K562 (cell line): ENCODE data around the gene ANO10. TPM values are rescaled to one million over a fixed set of nuclear protein-coding genes. Genes with fewer than 3 reads are reported as not detected.

Experiments used
- ATF7 ChIP-seq: fragments of 450-650 bp; IDR thresholded peaks from 2 replicates; pipeline ENCODE4 v1.7.1; 2014; ENCODE audit warnings: mild to moderate bottlenecking, moderate library complexity
- CEBPB ChIP-seq: fragments of 450-650 bp; IDR thresholded peaks from 2 replicates; pipeline ENCODE4 v1.6.1; 2016; ENCODE audit warnings: missing genetic modification characterization, missing compliant biosample characterization
- FIP1L1 ChIP-seq: fragments of 200-400 bp; formaldehyde crosslinking; IDR thresholded peaks from 2 replicates; pipeline ENCODE4 v1.6.1; 2018; ENCODE audit warnings: mild to moderate bottlenecking, low read depth, low read length; ENCODE audit not compliant: poor library complexity, severe bottlenecking
- MYBL2 ChIP-seq, 2 experiments: fragments of 450-650 bp in 1 of 2; sonication (generic) in 1 of 2; formaldehyde crosslinking in 1 of 2; IDR thresholded peaks; 2 replicates each; pipeline versions ENCODE4 v1.6.1 to v1.8.1; 2017 to 2022; ENCODE audit warnings: borderline replicate concordance in 1 of 2, inconsistent platforms in 1 of 2, low read depth in 1 of 2, mild to moderate bottlenecking in 1 of 2, missing genetic modification reagents in 1 of 2, moderate library complexity in 1 of 2
- MYC ChIP-seq, 2 experiments: fragments of 250-450 bp in 1 of 2; sonication (Bioruptor Pico) in 1 of 2; IDR thresholded peaks; 2 replicates each; pipeline versions ENCODE4 v1.5.1 to v1.6.1; 2012 to 2021; ENCODE audit warnings: low read depth in 2 of 2, borderline replicate concordance in 1 of 2, improper control_type of control experiment in 1 of 2, low read length in 1 of 2, mild to moderate bottlenecking in 1 of 2, moderate library complexity in 1 of 2
- SMAD4 ChIP-seq: fragments of 250-450 bp; sonication (Bioruptor Pico); conservative IDR thresholded peaks from 2 replicates; pipeline ENCODE4 v1.8.0; 2021; ENCODE audit warnings: inconsistent platforms, mild to moderate bottlenecking, moderate library complexity
- ZEB2 ChIP-seq: fragments of 450-650 bp; IDR thresholded peaks from 2 replicates; pipeline ENCODE4 v1.6.1; 2016
- ZZZ3 ChIP-seq: fragments of 450-650 bp; IDR thresholded peaks from 2 replicates; pipeline ENCODE4 v1.6.1; 2016; ENCODE audit warnings: antibody characterized with exemption, mild to moderate bottlenecking, moderate library complexity
- polyA plus RNA-seq, 8 experiments: library from polyadenylated mRNA; depleted of rRNA in 4 of 8; stranded (reverse) in 5 of 8; unstranded in 3 of 8; fragments of >200 nt; fragmentation: Nextera tagmentation in 2 of 8; fragmentation: Illumina TruSeq in 1 of 8; extraction: Ambion mirVana in 2 of 8; extraction: Trizol in 1 of 8; gene quantifications; 2 replicates each; pipeline versions ENCODE4 v1.2.1 to v1.2.3, GENCODE V29; 2011 to 2014; ENCODE audit warnings: inconsistent platforms in 1 of 8, missing spikeins in 1 of 8
- total RNA-seq, 7 experiments: library from RNA; depleted of rRNA in 6 of 7; stranded (reverse); fragments of >200 nt in 6 of 7; fragmentation: Illumina TruSeq in 2 of 7; extraction: Trizol in 2 of 7; gene quantifications; 2 replicates each; pipeline versions ENCODE4 v1.2.1 to v1.2.3, GENCODE V29; 2011 to 2021; ENCODE audit warnings: low replicate concordance in 1 of 7
- TF ChIP-seq, protein P1 (sequence below): fragments of 450-650 bp; IDR thresholded peaks from 2 replicates; pipeline ENCODE4 v1.6.1; 2016; ENCODE audit warnings: mild to moderate bottlenecking, moderate library complexity

Gene ANO10
- total and polyA plus RNA-seq, 9 of the 15 experiments (the other 6 are each of a cell fraction or from before 2014, with no cell fraction given), result 6.4 to 46.0 (median 32.3) TPM

DNA sequence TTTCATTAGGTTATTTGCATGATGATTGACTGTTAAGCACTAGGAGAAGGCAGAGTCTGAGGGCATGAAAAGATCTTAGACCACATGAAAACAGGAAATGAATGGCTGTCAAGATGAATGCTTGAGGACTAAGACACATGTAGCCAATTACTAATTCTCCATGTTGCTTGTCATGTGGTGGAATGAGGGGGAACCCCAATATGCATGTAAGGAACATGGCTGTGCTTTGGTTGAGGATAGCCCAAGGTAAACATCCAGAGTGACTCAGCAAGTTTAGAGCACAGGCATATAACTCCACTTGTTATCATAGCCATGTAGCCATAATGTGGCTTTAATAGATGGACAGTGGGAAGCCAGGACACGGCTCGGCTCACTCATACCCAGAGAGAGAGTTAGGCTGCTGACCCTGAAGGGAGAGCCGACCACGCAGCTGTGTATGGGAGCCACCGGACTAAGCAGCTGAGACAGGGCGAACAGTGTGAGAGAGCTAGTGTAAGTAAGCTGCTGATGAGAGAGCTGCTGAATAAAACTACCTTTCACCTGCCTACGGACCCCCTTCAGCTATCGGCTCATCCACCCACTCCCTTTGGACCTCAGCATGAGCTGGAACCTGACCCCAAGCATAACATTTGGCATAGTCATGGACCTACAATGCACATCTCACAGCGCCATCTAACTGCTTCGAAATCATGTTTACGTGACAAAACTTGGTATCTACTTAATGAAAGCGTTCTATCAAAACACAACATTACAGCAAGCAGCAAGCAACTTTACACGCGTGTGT, 37.6 kb downstream of the ANO10 start (continued):
- TF ChIP-seq, protein P1, sequence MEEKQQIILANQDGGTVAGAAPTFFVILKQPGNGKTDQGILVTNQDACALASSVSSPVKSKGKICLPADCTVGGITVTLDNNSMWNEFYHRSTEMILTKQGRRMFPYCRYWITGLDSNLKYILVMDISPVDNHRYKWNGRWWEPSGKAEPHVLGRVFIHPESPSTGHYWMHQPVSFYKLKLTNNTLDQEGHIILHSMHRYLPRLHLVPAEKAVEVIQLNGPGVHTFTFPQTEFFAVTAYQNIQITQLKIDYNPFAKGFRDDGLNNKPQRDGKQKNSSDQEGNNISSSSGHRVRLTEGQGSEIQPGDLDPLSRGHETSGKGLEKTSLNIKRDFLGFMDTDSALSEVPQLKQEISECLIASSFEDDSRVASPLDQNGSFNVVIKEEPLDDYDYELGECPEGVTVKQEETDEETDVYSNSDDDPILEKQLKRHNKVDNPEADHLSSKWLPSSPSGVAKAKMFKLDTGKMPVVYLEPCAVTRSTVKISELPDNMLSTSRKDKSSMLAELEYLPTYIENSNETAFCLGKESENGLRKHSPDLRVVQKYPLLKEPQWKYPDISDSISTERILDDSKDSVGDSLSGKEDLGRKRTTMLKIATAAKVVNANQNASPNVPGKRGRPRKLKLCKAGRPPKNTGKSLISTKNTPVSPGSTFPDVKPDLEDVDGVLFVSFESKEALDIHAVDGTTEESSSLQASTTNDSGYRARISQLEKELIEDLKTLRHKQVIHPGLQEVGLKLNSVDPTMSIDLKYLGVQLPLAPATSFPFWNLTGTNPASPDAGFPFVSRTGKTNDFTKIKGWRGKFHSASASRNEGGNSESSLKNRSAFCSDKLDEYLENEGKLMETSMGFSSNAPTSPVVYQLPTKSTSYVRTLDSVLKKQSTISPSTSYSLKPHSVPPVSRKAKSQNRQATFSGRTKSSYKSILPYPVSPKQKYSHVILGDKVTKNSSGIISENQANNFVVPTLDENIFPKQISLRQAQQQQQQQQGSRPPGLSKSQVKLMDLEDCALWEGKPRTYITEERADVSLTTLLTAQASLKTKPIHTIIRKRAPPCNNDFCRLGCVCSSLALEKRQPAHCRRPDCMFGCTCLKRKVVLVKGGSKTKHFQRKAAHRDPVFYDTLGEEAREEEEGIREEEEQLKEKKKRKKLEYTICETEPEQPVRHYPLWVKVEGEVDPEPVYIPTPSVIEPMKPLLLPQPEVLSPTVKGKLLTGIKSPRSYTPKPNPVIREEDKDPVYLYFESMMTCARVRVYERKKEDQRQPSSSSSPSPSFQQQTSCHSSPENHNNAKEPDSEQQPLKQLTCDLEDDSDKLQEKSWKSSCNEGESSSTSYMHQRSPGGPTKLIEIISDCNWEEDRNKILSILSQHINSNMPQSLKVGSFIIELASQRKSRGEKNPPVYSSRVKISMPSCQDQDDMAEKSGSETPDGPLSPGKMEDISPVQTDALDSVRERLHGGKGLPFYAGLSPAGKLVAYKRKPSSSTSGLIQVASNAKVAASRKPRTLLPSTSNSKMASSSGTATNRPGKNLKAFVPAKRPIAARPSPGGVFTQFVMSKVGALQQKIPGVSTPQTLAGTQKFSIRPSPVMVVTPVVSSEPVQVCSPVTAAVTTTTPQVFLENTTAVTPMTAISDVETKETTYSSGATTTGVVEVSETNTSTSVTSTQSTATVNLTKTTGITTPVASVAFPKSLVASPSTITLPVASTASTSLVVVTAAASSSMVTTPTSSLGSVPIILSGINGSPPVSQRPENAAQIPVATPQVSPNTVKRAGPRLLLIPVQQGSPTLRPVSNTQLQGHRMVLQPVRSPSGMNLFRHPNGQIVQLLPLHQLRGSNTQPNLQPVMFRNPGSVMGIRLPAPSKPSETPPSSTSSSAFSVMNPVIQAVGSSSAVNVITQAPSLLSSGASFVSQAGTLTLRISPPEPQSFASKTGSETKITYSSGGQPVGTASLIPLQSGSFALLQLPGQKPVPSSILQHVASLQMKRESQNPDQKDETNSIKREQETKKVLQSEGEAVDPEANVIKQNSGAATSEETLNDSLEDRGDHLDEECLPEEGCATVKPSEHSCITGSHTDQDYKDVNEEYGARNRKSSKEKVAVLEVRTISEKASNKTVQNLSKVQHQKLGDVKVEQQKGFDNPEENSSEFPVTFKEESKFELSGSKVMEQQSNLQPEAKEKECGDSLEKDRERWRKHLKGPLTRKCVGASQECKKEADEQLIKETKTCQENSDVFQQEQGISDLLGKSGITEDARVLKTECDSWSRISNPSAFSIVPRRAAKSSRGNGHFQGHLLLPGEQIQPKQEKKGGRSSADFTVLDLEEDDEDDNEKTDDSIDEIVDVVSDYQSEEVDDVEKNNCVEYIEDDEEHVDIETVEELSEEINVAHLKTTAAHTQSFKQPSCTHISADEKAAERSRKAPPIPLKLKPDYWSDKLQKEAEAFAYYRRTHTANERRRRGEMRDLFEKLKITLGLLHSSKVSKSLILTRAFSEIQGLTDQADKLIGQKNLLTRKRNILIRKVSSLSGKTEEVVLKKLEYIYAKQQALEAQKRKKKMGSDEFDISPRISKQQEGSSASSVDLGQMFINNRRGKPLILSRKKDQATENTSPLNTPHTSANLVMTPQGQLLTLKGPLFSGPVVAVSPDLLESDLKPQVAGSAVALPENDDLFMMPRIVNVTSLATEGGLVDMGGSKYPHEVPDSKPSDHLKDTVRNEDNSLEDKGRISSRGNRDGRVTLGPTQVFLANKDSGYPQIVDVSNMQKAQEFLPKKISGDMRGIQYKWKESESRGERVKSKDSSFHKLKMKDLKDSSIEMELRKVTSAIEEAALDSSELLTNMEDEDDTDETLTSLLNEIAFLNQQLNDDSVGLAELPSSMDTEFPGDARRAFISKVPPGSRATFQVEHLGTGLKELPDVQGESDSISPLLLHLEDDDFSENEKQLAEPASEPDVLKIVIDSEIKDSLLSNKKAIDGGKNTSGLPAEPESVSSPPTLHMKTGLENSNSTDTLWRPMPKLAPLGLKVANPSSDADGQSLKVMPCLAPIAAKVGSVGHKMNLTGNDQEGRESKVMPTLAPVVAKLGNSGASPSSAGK, result peak; percentile 81
- no peak for TF ChIP-seq MYC (IDR thresholded peaks at IDR 0.05; ENCODE audit: low read depth, low read length)
- TF ChIP-seq MYC (CRISPR knock-in tag; IDR thresholded peaks at IDR 0.05; ENCODE audit: borderline replicate concordance, low read depth), result peak; percentile 95
- TF ChIP-seq FIP1L1, result no peak
- TF ChIP-seq SMAD4, result peak; percentile 99
- TF ChIP-seq ZEB2, result no peak
- no peak for TF ChIP-seq ATF7
- no peak for TF ChIP-seq ZZZ3
- TF ChIP-seq CEBPB (tag), result peak; percentile 51
- no peak for TF ChIP-seq MYBL2 (IDR thresholded peaks at IDR 0.05; ENCODE audit: low read depth)
- TF ChIP-seq MYBL2 (CRISPR knock-in tag; IDR thresholded peaks at IDR 0.05; ENCODE audit: borderline replicate concordance), result no peak
